ENCODE results near the gene IL17RA.

Gene IL17RA

GRCh38 chr22:17158176-17158567, 73.4 kb downstream of the IL17RA start:
- peaks cover 10% of the 10 kb centered on the region for H3K36me3 ChIP-seq (ENCODE audit: control insufficient read depth, insufficient read depth, low read length)
- no peaks in the 10 kb centered on the region for H3K9me3 ChIP-seq (ENCODE audit: control insufficient read depth, insufficient read depth, low read length)
- peak overlapping the region; percentile 71; the same call in 1 of the 2 replicates for H3K9ac ChIP-seq (ENCODE audit: low read depth, low read length)
- H3K27me3 ChIP-seq (ENCODE audit: control insufficient read depth, insufficient read depth, low read length), result no peaks in the 10 kb centered on the region
- H3K4me3 ChIP-seq (ENCODE audit: low read depth, low read length), result peak overlapping the region; percentile 77
- H3K27ac ChIP-seq (ENCODE audit: low read depth, low read length), result peak overlapping the region; percentile 72
- H3K4me1 ChIP-seq (ENCODE audit: control insufficient read depth, insufficient read depth, low read length), result no peaks in the 10 kb centered on the region; the same call in 1 of the 2 replicates

- Histone ChIP-seq H3K9me3 (ENCODE audit: control insufficient read depth, insufficient read depth, low read length) (no peaks in the 10 kb centered on the region), H3K36me3 (ENCODE audit: control insufficient read depth, insufficient read depth, low read length) (peaks cover 10% of the 10 kb centered on the region), H3K27me3 (ENCODE audit: control insufficient read depth, insufficient read depth, low read length) (no peaks in the 10 kb centered on the region), H3K4me3 (ENCODE audit: low read depth, low read length) (peak within 1 kb of the TSS; percentile 77), H3K9ac (ENCODE audit: low read depth, low read length) (peak within 1 kb of the TSS; percentile 83), H3K27ac (ENCODE audit: low read depth, low read length) (peak within 1 kb of the TSS; percentile 72), H3K4me1 (ENCODE audit: control insufficient read depth, insufficient read depth, low read length) (no peaks in the 10 kb centered on the region; the same call in 1 of the 2 replicates)
These were observed 74.0 kb downstream of the IL17RA start, which contains the start of gene HDHD5 for GRCh38 chr22:17158568-17159503. Gene HDHD5 (minus strand): TSS chr22:17159277. CDS start chr22:17159251, 26 bp downstream.

- H3K27me3 ChIP-seq (ENCODE audit: control insufficient read depth, insufficient read depth, low read length), result no peaks in the 10 kb centered on the region
- peaks cover 10% of the 10 kb centered on the region for H3K36me3 ChIP-seq (ENCODE audit: control insufficient read depth, insufficient read depth, low read length)
- no peaks in the 10 kb centered on the region for H3K9me3 ChIP-seq (ENCODE audit: control insufficient read depth, insufficient read depth, low read length)
- H3K9ac ChIP-seq (ENCODE audit: low read depth, low read length), result peak overlapping the region; percentile 83
- peak overlapping the region; percentile 77 for H3K4me3 ChIP-seq (ENCODE audit: low read depth, low read length)
- peak overlapping the region; percentile 72 for H3K27ac ChIP-seq (ENCODE audit: low read depth, low read length)
- H3K4me1 ChIP-seq (ENCODE audit: control insufficient read depth, insufficient read depth, low read length), result no peaks in the 10 kb centered on the region; the same call in 1 of the 2 replicates
These were observed 74.7 kb downstream of the IL17RA start for GRCh38 chr22:17159504-17159951.

- Histone ChIP-seq H3K9me3 (ENCODE audit: control insufficient read depth, insufficient read depth, low read length) (no peaks in the 10 kb centered on the region), H3K27ac (ENCODE audit: low read depth, low read length) (no peak overlapping the region), H3K36me3 (ENCODE audit: control insufficient read depth, insufficient read depth, low read length) (peaks cover 5% of the 10 kb centered on the region), H3K4me1 (ENCODE audit: control insufficient read depth, insufficient read depth, low read length) (no peaks in the 10 kb centered on the region; the same call in 1 of the 2 replicates), H3K9ac (ENCODE audit: low read depth, low read length) (no peak overlapping the region), H3K4me3 (ENCODE audit: low read depth, low read length) (no peak overlapping the region), H3K27me3 (ENCODE audit: control insufficient read depth, insufficient read depth, low read length) (no peaks in the 10 kb centered on the region)
These were observed 77.2 kb downstream of the IL17RA start for GRCh38 chr22:17161991-17162390.

- Histone ChIP-seq H3K4me3 (ENCODE audit: low read depth, low read length) (no peak overlapping the region), H3K4me1 (ENCODE audit: control insufficient read depth, insufficient read depth, low read length) (no peaks in the 10 kb centered on the region), H3K36me3 (ENCODE audit: control insufficient read depth, insufficient read depth, low read length) (peaks cover under 1% of the 10 kb centered on the region; the same call in 1 of the 2 replicates), H3K27me3 (ENCODE audit: control insufficient read depth, insufficient read depth, low read length) (no peaks in the 10 kb centered on the region), H3K9ac (ENCODE audit: low read depth, low read length) (no peak overlapping the region), H3K9me3 (ENCODE audit: control insufficient read depth, insufficient read depth, low read length) (no peaks in the 10 kb centered on the region), H3K27ac (ENCODE audit: low read depth, low read length) (no peak overlapping the region)
These were observed 77.9 kb downstream of the IL17RA start for GRCh38 chr22:17162731-17163130.

GRCh38 chr22:17164392-17165024, 79.7 kb downstream of the IL17RA start:
- Histone ChIP-seq H3K4me1 (ENCODE audit: control insufficient read depth, insufficient read depth, low read length) (no peaks in the 10 kb centered on the region), H3K4me3 (ENCODE audit: low read depth, low read length) (no peak overlapping the region), H3K9ac (ENCODE audit: low read depth, low read length) (no peak overlapping the region), H3K27me3 (ENCODE audit: control insufficient read depth, insufficient read depth, low read length) (no peaks in the 10 kb centered on the region), H3K27ac (ENCODE audit: low read depth, low read length) (no peak overlapping the region), H3K9me3 (ENCODE audit: control insufficient read depth, insufficient read depth, low read length) (no peaks in the 10 kb centered on the region), H3K36me3 (ENCODE audit: control insufficient read depth, insufficient read depth, low read length) (no peaks in the 10 kb centered on the region)
